H9 (cell line): ENCODE data around the gene SCGB3A2. TPM values are rescaled to one million over a fixed set of nuclear protein-coding genes. Genes with fewer than 3 reads are reported as not detected.

Experiments used
- DNase-seq: peaks from one replicate; pipeline ENCODE4 v3.0.0-alpha.2; 2017
- H2AFZ ChIP-seq: one replicate; pipeline ENCODE4 v1.6.1; 2013; ENCODE audit warnings: mild to moderate bottlenecking, low read length, control low read depth, moderate library complexity
- H2AK5ac ChIP-seq: 2 replicates; pipeline ENCODE4 v1.6.1; 2013; ENCODE audit warnings: low read length, control low read depth, mixed read lengths; ENCODE audit not compliant: insufficient read length
- H2BK120ac ChIP-seq: one replicate; pipeline ENCODE4 v1.6.1; 2013; ENCODE audit warnings: low read depth, mild to moderate bottlenecking, low read length, control low read depth, inconsistent platforms; ENCODE audit not compliant: poor library complexity, severe bottlenecking
- H2BK12ac ChIP-seq: 2 replicates; pipeline ENCODE4 v1.6.1; 2013; ENCODE audit warnings: low read length, control low read depth, mixed read lengths, low read depth; ENCODE audit not compliant: insufficient read length
- H2BK15ac ChIP-seq: 2 replicates; pipeline ENCODE4 v1.6.1; 2013; ENCODE audit warnings: low read depth, low read length, control low read depth
- H2BK20ac ChIP-seq: one replicate; pipeline ENCODE4 v1.6.1; 2013; ENCODE audit warnings: low read depth, mild to moderate bottlenecking, low read length, control low read depth, inconsistent platforms; ENCODE audit not compliant: poor library complexity, severe bottlenecking
- H2BK5ac ChIP-seq: 2 replicates; pipeline ENCODE4 v1.6.1; 2013; ENCODE audit warnings: low read length, control low read depth, mixed read lengths; ENCODE audit not compliant: insufficient read length
- H3K14ac ChIP-seq: 2 replicates; pipeline ENCODE4 v1.6.1; 2013; ENCODE audit warnings: low read length, control low read depth; ENCODE audit not compliant: insufficient read depth
- H3K18ac ChIP-seq: 2 replicates; pipeline ENCODE4 v1.6.1; 2013; ENCODE audit warnings: low read depth, mild to moderate bottlenecking, mixed read lengths, low read length, control low read depth; ENCODE audit not compliant: insufficient read length
- H3K23ac ChIP-seq: 2 replicates; pipeline ENCODE4 v1.6.1; 2013; ENCODE audit warnings: low read length, control low read depth, mixed read lengths, low read depth; ENCODE audit not compliant: insufficient read length
- H3K23me2 ChIP-seq: 2 replicates; pipeline ENCODE4 v1.6.1; 2013; ENCODE audit warnings: low read depth, mild to moderate bottlenecking, mixed read lengths, low read length, control low read depth; ENCODE audit not compliant: insufficient read length, poor library complexity, severe bottlenecking
- H3K27ac ChIP-seq: 2 replicates; pipeline ENCODE4 v1.5.1; 2013; ENCODE audit warnings: low read length, control low read depth, mixed read lengths, low read depth; ENCODE audit not compliant: insufficient read length
- H3K27me3 ChIP-seq: 2 replicates; pipeline ENCODE4 v1.6.1; 2013; ENCODE audit warnings: low read length, control low read depth, inconsistent platforms; ENCODE audit not compliant: insufficient read depth
- H3K4ac ChIP-seq: 2 replicates; pipeline ENCODE4 v1.6.1; 2013; ENCODE audit warnings: low read depth, mild to moderate bottlenecking, control low read depth, inconsistent platforms, low read length, moderate library complexity
- H3K4me1 ChIP-seq: 2 replicates; pipeline ENCODE4 v1.6.1; 2013; ENCODE audit warnings: low read length, control low read depth, inconsistent platforms; ENCODE audit not compliant: insufficient read depth
- H3K4me2 ChIP-seq: 2 replicates; pipeline ENCODE4 v1.6.1; 2013; ENCODE audit warnings: low read length, control low read depth, mixed read lengths; ENCODE audit not compliant: insufficient read length, insufficient read depth
- H3K56ac ChIP-seq: 2 replicates; pipeline ENCODE4 v1.6.1; 2013; ENCODE audit warnings: low read depth, mild to moderate bottlenecking, mixed read lengths, low read length, control low read depth; ENCODE audit not compliant: insufficient read length
- H3K79me1 ChIP-seq: 2 replicates; pipeline ENCODE4 v1.6.1; 2013; ENCODE audit warnings: low read depth, mild to moderate bottlenecking, moderate library complexity, low read length, control low read depth, inconsistent platforms; ENCODE audit not compliant: insufficient read depth, poor library complexity, severe bottlenecking
- H3K79me2 ChIP-seq: 2 replicates; pipeline ENCODE4 v1.6.1; 2013; ENCODE audit warnings: low read length, control low read depth, inconsistent platforms; ENCODE audit not compliant: insufficient read depth
- H3K9ac ChIP-seq: 2 replicates; pipeline ENCODE4 v1.6.1; 2013; ENCODE audit warnings: low read length, control low read depth, mixed read lengths; ENCODE audit not compliant: insufficient read length; ENCODE audit errors: extremely low read depth
- H3K9me3 ChIP-seq: one replicate; pipeline ENCODE4 v1.6.1; 2013; ENCODE audit warnings: low read depth, low read length, inconsistent platforms; ENCODE audit not compliant: control insufficient read depth
- H3T11ph ChIP-seq: one replicate; pipeline ENCODE4 v1.6.1; 2013; ENCODE audit warnings: mild to moderate bottlenecking, low read length, control low read depth, inconsistent platforms
- H4K20me1 ChIP-seq: one replicate; pipeline ENCODE4 v1.6.1; 2013; ENCODE audit not compliant: control insufficient read depth, insufficient read length, insufficient read depth
- H4K5ac ChIP-seq: 2 replicates; pipeline ENCODE4 v1.6.1; 2013; ENCODE audit warnings: low read depth, mild to moderate bottlenecking, mixed read lengths, low read length, control low read depth; ENCODE audit not compliant: insufficient read length
- H4K8ac ChIP-seq: replicated peaks from 2 replicates; pipeline ENCODE4 v1.6.1; 2013; ENCODE audit warnings: low read length, control low read depth, mixed read lengths, low read depth; ENCODE audit not compliant: insufficient read length
- H4K91ac ChIP-seq: 2 replicates; pipeline ENCODE4 v1.6.1; 2013; ENCODE audit warnings: low read depth, mild to moderate bottlenecking, moderate library complexity, mixed read lengths, low read length, control low read depth; ENCODE audit not compliant: insufficient read length
- H3K27ac Mint-ChIP-seq, 3 experiments: 2 replicates in 2 of 3; 3 replicates in 1 of 3; pipeline ENCODE4 v1.8.0; 2020 to 2021; ENCODE audit warnings: mixed read lengths in 3 of 3, mild to moderate bottlenecking in 1 of 3, moderate library complexity in 1 of 3
- H3K27me3 Mint-ChIP-seq: 2 replicates; pipeline ENCODE4 v1.8.0; 2021; ENCODE audit warnings: low read depth, mild to moderate bottlenecking, moderate library complexity, mixed read lengths
- H3K36me3 Mint-ChIP-seq, 3 experiments: 2 replicates in 2 of 3; 3 replicates in 1 of 3; pipeline ENCODE4 v1.8.0; 2020 to 2021; ENCODE audit warnings: low read depth in 3 of 3, mixed read lengths in 3 of 3; ENCODE audit not compliant: insufficient read depth in 1 of 3
- H3K4me1 Mint-ChIP-seq, 2 experiments: 2 replicates each; pipeline ENCODE4 v1.8.0; 2020; ENCODE audit warnings: mixed read lengths in 2 of 2
- H3K4me3 Mint-ChIP-seq, 2 experiments: 2 replicates in 1 of 2; 3 replicates in 1 of 2; pipeline ENCODE4 v1.8.0; 2020 to 2021; ENCODE audit warnings: mild to moderate bottlenecking in 2 of 2, mixed read lengths in 2 of 2, moderate library complexity in 1 of 2
- H3K9me3 Mint-ChIP-seq, 2 experiments: 2 replicates in 1 of 2; 3 replicates in 1 of 2; pipeline ENCODE4 v1.8.0; 2020; ENCODE audit warnings: mild to moderate bottlenecking in 2 of 2, mixed read lengths in 2 of 2, moderate library complexity in 1 of 2
- WGBS: extraction: QIAGEN DNeasy Blood & Tissue Kit; methylation state at CpG from one replicate; pipeline ENCODE4 v1.1.7; 2013; ENCODE audit warnings: missing lambda C conversion rate, low lambda C conversion rate, mixed read lengths; ENCODE audit not compliant: insufficient read length; ENCODE audit errors: extremely low coverage; 5-methylcytosine and 5-hydroxymethylcytosine counted together
- total RNA-seq: library from RNA; stranded (reverse); gene quantifications from 2 replicates; pipeline ENCODE4 v1.2.1, GENCODE V29; 2021
- TF ChIP-seq, protein P1 (sequence below): fragments of 200-600 bp; sonication (generic); conservative IDR thresholded peaks from 3 replicates; pipeline ENCODE4 v1.8.0; 2021; ENCODE audit warnings: antibody characterized with exemption, mild to moderate bottlenecking

SCGB3A2 gene
- total RNA-seq, 1 experiment from 2014 or later, result 66.0 TPM

DNA sequence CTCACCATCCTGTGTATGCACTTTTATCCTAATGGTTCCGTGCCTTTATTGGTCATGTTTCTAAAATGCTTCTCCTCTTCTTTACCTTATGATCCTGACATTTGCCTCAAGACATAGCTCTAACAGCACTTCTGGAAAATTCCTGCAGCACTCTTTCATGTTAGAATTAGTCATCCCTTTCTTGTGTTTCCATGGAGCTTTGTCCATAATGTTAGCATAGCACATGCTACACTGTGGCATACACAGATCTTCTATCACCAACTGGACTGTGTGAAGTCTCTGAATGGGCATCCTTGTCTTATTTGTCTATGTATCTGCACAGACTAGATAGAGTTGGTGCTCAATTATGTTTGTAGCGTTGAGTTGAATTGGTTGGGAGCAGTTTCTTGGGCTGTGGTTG lies 2.0 kb downstream of the SCGB3A2 start:
- no peak overlapping the region for H3K27ac ChIP-seq
- H3K27me3 ChIP-seq, result no peaks in the 10 kb centered on the region
- Mint-ChIP-seq H3K27ac (no peak overlapping the region), H3K4me1 (peaks cover 14 to 57% of the 10 kb centered on the region in 2 experiments), H3K9me3 (no peaks in the 10 kb centered on the region; a peak in 1 of 5 replicates), H3K27me3 (no peaks in the 10 kb centered on the region), H3K36me3 (peaks cover 0 to 41% (median 2%) of the 10 kb centered on the region in 3 experiments; a peak in 3 of 7 replicates), H3K4me3 (no peak overlapping the region)
- H2BK20ac ChIP-seq, result no peak overlapping the region
- no peak overlapping the region for H4K91ac ChIP-seq
- no peak overlapping the region for H4K5ac ChIP-seq
- H3K56ac ChIP-seq, result no peak overlapping the region
- H2BK15ac ChIP-seq, result no peak overlapping the region
- no peak for DNase-seq
- H2BK120ac ChIP-seq, result no peak overlapping the region
- H3T11ph ChIP-seq, result no peak overlapping the region
- H3K18ac ChIP-seq, result no peak overlapping the region
- H3K23me2 ChIP-seq, result no peaks in the 10 kb centered on the region
- H2BK5ac ChIP-seq, result no peak overlapping the region
- H3K14ac ChIP-seq, result no peak overlapping the region
- no peak overlapping the region for H2AK5ac ChIP-seq
- no peaks in the 10 kb centered on the region for H4K20me1 ChIP-seq
- no CpG with 5 or more reads among the region's 2 CpGs for WGBS
- peaks cover 3% of the 10 kb centered on the region for H3K79me1 ChIP-seq
- no peak overlapping the region for H2AFZ ChIP-seq
- no peak overlapping the region for H2BK12ac ChIP-seq
- H3K9ac ChIP-seq, result no peak overlapping the region
- peaks cover 19% of the 10 kb centered on the region for H3K4me1 ChIP-seq
- H3K4me2 ChIP-seq, result no peak overlapping the region
- no peak overlapping the region for H3K4ac ChIP-seq
- no peaks in the 10 kb centered on the region; the same call in 1 of the 2 replicates for H3K79me2 ChIP-seq
- no peak overlapping the region for H4K8ac ChIP-seq
- no peaks in the 10 kb centered on the region for H3K9me3 ChIP-seq
- TF ChIP-seq, protein P1, sequence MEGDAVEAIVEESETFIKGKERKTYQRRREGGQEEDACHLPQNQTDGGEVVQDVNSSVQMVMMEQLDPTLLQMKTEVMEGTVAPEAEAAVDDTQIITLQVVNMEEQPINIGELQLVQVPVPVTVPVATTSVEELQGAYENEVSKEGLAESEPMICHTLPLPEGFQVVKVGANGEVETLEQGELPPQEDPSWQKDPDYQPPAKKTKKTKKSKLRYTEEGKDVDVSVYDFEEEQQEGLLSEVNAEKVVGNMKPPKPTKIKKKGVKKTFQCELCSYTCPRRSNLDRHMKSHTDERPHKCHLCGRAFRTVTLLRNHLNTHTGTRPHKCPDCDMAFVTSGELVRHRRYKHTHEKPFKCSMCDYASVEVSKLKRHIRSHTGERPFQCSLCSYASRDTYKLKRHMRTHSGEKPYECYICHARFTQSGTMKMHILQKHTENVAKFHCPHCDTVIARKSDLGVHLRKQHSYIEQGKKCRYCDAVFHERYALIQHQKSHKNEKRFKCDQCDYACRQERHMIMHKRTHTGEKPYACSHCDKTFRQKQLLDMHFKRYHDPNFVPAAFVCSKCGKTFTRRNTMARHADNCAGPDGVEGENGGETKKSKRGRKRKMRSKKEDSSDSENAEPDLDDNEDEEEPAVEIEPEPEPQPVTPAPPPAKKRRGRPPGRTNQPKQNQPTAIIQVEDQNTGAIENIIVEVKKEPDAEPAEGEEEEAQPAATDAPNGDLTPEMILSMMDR, result no peak
- H3K23ac ChIP-seq, result no peak overlapping the region
